GM23338 (cell line): ENCODE measurements around the gene WWP2. TPM values are rescaled to one million over a fixed set of nuclear protein-coding genes. Genes with fewer than 3 reads are reported as not detected.

ENCODE experiments used
- ATAC-seq: fragments of 200-7000 bp; cut with Tn5 transposase; 3 replicates; pipeline ENCODE4 v1.9.1; 2020
- DNase-seq: peaks from one replicate; pipeline ENCODE4 v3.0.0-alpha.2; 2015; ENCODE audit warnings: low spot score
- H2AFZ ChIP-seq: fragments of 200-600 bp; sonication (generic); 2 replicates; pipeline ENCODE4 v1.8.0; 2016; ENCODE audit warnings: antibody characterized with exemption, mild to moderate bottlenecking, moderate library complexity
- H3F3A ChIP-seq: fragments of 200-600 bp; sonication (generic); replicated peaks from 2 replicates; pipeline ENCODE4 v1.8.0; 2017; ENCODE audit warnings: antibody characterized with exemption, mixed run types, low read depth
- H3K27ac ChIP-seq: fragments of 200-600 bp; sonication (generic); 2 replicates; pipeline ENCODE4 v1.6.1; 2016; ENCODE audit warnings: low read depth
- H3K27me3 ChIP-seq: fragments of 200-600 bp; sonication (generic); 2 replicates; pipeline ENCODE4 v1.8.0; 2016; ENCODE audit warnings: mild to moderate bottlenecking, mixed run types, moderate library complexity; ENCODE audit not compliant: insufficient read depth
- H3K36me3 ChIP-seq: fragments of 200-600 bp; sonication (generic); 2 replicates; pipeline ENCODE4 v1.8.0; 2016; ENCODE audit warnings: mild to moderate bottlenecking; ENCODE audit not compliant: insufficient read depth
- H3K4me1 ChIP-seq: fragments of 200-600 bp; sonication (generic); 2 replicates; pipeline ENCODE4 v1.8.0; 2016; ENCODE audit warnings: mild to moderate bottlenecking, moderate library complexity; ENCODE audit not compliant: insufficient read depth
- H3K4me2 ChIP-seq: fragments of 200-600 bp; sonication (generic); 2 replicates; pipeline ENCODE4 v1.7.1; 2017; ENCODE audit warnings: mixed run types
- H3K4me3 ChIP-seq: fragments of 200-600 bp; sonication (generic); 2 replicates; pipeline ENCODE4 v1.6.1; 2016; ENCODE audit warnings: mixed run types
- H3K79me2 ChIP-seq: fragments of 200-600 bp; sonication (generic); replicated peaks from 2 replicates; pipeline ENCODE4 v1.8.0; 2017; ENCODE audit warnings: mild to moderate bottlenecking; ENCODE audit not compliant: insufficient read depth
- H3K9me2 ChIP-seq: fragments of 200-600 bp; sonication (generic); 2 replicates; pipeline ENCODE4 v1.8.0; 2017; ENCODE audit not compliant: insufficient read depth
- H4K20me1 ChIP-seq: fragments of 200-600 bp; sonication (generic); replicated peaks from 2 replicates; pipeline ENCODE4 v1.8.0; 2017; ENCODE audit warnings: mild to moderate bottlenecking; ENCODE audit not compliant: insufficient read depth
- H3K27ac Mint-ChIP-seq: 2 replicates; pipeline ENCODE4 v1.8.0; 2020; ENCODE audit warnings: inconsistent platforms, mild to moderate bottlenecking, moderate library complexity, mixed read lengths
- H3K27me3 Mint-ChIP-seq: 3 replicates; pipeline ENCODE4 v1.8.0; 2022; ENCODE audit warnings: low read depth, mild to moderate bottlenecking, moderate library complexity, mixed read lengths, inconsistent platforms; ENCODE audit not compliant: insufficient read depth, poor library complexity
- H3K36me3 Mint-ChIP-seq: 3 replicates; pipeline ENCODE4 v1.8.0; 2021; ENCODE audit warnings: low read depth, mild to moderate bottlenecking, inconsistent platforms, moderate library complexity, mixed read lengths
- H3K4me1 Mint-ChIP-seq: 3 replicates; pipeline ENCODE4 v1.8.0; 2020; ENCODE audit warnings: mild to moderate bottlenecking, inconsistent platforms, mixed read lengths
- H3K4me3 Mint-ChIP-seq: 3 replicates; pipeline ENCODE4 v1.8.0; 2021; ENCODE audit warnings: moderate library complexity, mild to moderate bottlenecking, inconsistent platforms, mixed read lengths
- H3K9me3 Mint-ChIP-seq: 3 replicates; pipeline ENCODE4 v1.8.0; 2020; ENCODE audit warnings: moderate library complexity, mild to moderate bottlenecking, inconsistent platforms, mixed read lengths
- CREB1 ChIP-seq: fragments of 250-450 bp; sonication (Bioruptor Pico); IDR thresholded peaks from 2 replicates; pipeline ENCODE4 v1.5.0; 2020; ENCODE audit warnings: low read depth, mild to moderate bottlenecking, moderate library complexity
- CTCF ChIP-seq, 2 experiments: fragments of 200-600 bp in 1 of 2; sonication (generic) in 1 of 2; conservative IDR thresholded peaks; 2 replicates each; pipeline versions ENCODE4 v1.5.1 to v1.6.1; 2016 to 2017; ENCODE audit warnings: antibody characterized with exemption in 2 of 2, low read depth in 2 of 2, mild to moderate bottlenecking in 2 of 2, moderate library complexity in 1 of 2
- EZH2phosphoT487 ChIP-seq: fragments of 200-600 bp; sonication (generic); IDR thresholded peaks from one replicate; pipeline ENCODE4 v1.8.1; 2018; ENCODE audit warnings: antibody characterized with exemption; ENCODE audit not compliant: unreplicated experiment
- JUNB ChIP-seq: IDR thresholded peaks from one replicate; pipeline ENCODE4 v1.6.1; 2016; ENCODE audit warnings: antibody characterized with exemption; ENCODE audit not compliant: unreplicated experiment
- NANOG ChIP-seq: IDR thresholded peaks from 2 replicates; pipeline ENCODE4 v1.6.1; 2016; ENCODE audit warnings: antibody characterized with exemption, borderline replicate concordance
- POLR2AphosphoS5 ChIP-seq: IDR thresholded peaks from 2 replicates; pipeline ENCODE4 v1.6.1; 2016; ENCODE audit warnings: antibody characterized with exemption, low read depth
- REST ChIP-seq: IDR thresholded peaks from one replicate; pipeline ENCODE4 v1.6.1; 2018; ENCODE audit warnings: antibody characterized with exemption; ENCODE audit not compliant: unreplicated experiment
- STAT1 ChIP-seq: IDR thresholded peaks from one replicate; pipeline ENCODE4 v1.6.1; 2016; ENCODE audit warnings: antibody characterized with exemption; ENCODE audit not compliant: unreplicated experiment
- ZNF114 ChIP-seq: fragments of 250-450 bp; sonication (Bioruptor Pico); IDR thresholded peaks from 2 replicates; pipeline ENCODE4 v1.5.0; 2020; ENCODE audit warnings: mild to moderate bottlenecking, moderate library complexity
- ZNF331 ChIP-seq: fragments of 250-450 bp; sonication (Bioruptor Pico); IDR thresholded peaks from 2 replicates; pipeline ENCODE4 v1.5.0; 2020; ENCODE audit warnings: low read depth, mild to moderate bottlenecking, moderate library complexity
- ZNF462 ChIP-seq: fragments of 250-450 bp; sonication (Bioruptor Pico); IDR thresholded peaks from 2 replicates; pipeline ENCODE4 v1.5.0; 2020; ENCODE audit warnings: mild to moderate bottlenecking, moderate library complexity
- polyA plus RNA-seq: library from polyadenylated mRNA; unstranded; fragments of >200 nt; fragmentation: Nextera tagmentation; extraction: Ambion mirVana; gene quantifications from 2 replicates; pipeline ENCODE4 v1.2.1, GENCODE V29; 2016
- total RNA-seq: library from RNA; depleted of rRNA; stranded (reverse); fragments of >200 nt; shearing (Covaris generic); gene quantifications from 2 replicates; pipeline ENCODE4 v1.2.3, GENCODE V29; 2014

WWP2 gene
- total and polyA plus RNA-seq, 2 experiments from 2014 or later, result 12.3 to 35.5 TPM

- TF ChIP-seq ZNF462 (no peak), ZNF114 (no peak), NANOG (no peak), JUNB (no peak), CTCF (conservative IDR thresholded peaks at IDR 0.05; ENCODE audit: low read depth in 2 of 2) (no peak), CREB1 (CRISPR knock-in tag) (no peak), POLR2AphosphoS5 (no peak)
Observed at GRCh38 chr16:69836257-69836656, 74.1 kb downstream of the WWP2 start (continued).

GRCh38 chr16:69837380-69837779, 75.2 kb downstream of the WWP2 start:
- Histone ChIP-seq H3K4me3 (no peak overlapping the region), H3K27ac (no peak overlapping the region), H3K9me2 (0 out of 2 replicates have a peak, but pooled peaks cover 4% of the 10 kb centered on the region), H3K4me2 (no peak overlapping the region), H3F3A (no peaks in the 10 kb centered on the region), H3K36me3 (0 out of 2 replicates have a peak, but pooled peaks cover 8% of the 10 kb centered on the region), H3K79me2 (no peaks in the 10 kb centered on the region), H3K4me1 (peaks cover 6% of the 10 kb centered on the region; the same call in 1 of the 2 replicates), H2AFZ (no peak overlapping the region), H3K27me3 (no peaks in the 10 kb centered on the region), H4K20me1 (no peaks in the 10 kb centered on the region; the same call in 1 of the 2 replicates)
- no peak overlapping the region for H3K27ac Mint-ChIP-seq
- peaks cover 12% of the 10 kb centered on the region for H3K4me1 Mint-ChIP-seq
- H3K36me3 Mint-ChIP-seq, result no peaks in the 10 kb centered on the region; the same call in 2 of the 3 replicates
- no peaks in the 10 kb centered on the region for H3K9me3 Mint-ChIP-seq
- no peak overlapping the region for H3K4me3 Mint-ChIP-seq
- ATAC-seq, result no peak
- no peak for DNase-seq
- peaks cover 5% of the 10 kb centered on the region for H3K27me3 Mint-ChIP-seq
- TF ChIP-seq ZNF331 (CRISPR knock-in tag) (no peak), NANOG (no peak), CTCF (conservative IDR thresholded peaks at IDR 0.05; ENCODE audit: low read depth in 2 of 2) (no peak), ZNF114 (no peak), EZH2phosphoT487 (no peak), CREB1 (CRISPR knock-in tag) (no peak), POLR2AphosphoS5 (no peak), REST (no peak), JUNB (no peak), STAT1 (no peak)
